Epithelial cell of proximal tubule (primary cell): Measurements from ENCODE around the gene TAC3. TPM values are rescaled to one million over a fixed set of nuclear protein-coding genes. Genes with fewer than 3 reads are reported as not detected.
"Not testable (repeated sequence)": the region's sequence is repeated elsewhere in the genome, so short reads cannot be mapped to it uniquely, and the experiment has no call there.

Experiments
- DNase-seq: peaks from one replicate; pipeline ENCODE4 v3.0.0-alpha.2; 2011; ENCODE audit warnings: low read depth
- H3K4me3 ChIP-seq: 2 replicates; pipeline ENCODE4 v1.5.1; 2011; ENCODE audit warnings: low read depth, mild to moderate bottlenecking, low read length
- total RNA-seq: library from RNA; depleted of rRNA; stranded (reverse); fragments of >200 nt; gene quantifications from 2 replicates; pipeline ENCODE4 v1.2.3, GENCODE V29; 2015
- TF ChIP-seq, protein P1 (sequence below): conservative IDR thresholded peaks from 2 replicates; pipeline ENCODE4 v1.5.1; 2012; ENCODE audit warnings: low read depth, mild to moderate bottlenecking, low read length

Gene TAC3
- total RNA-seq, 1 donor from 2014 or later = not detected

DNA sequence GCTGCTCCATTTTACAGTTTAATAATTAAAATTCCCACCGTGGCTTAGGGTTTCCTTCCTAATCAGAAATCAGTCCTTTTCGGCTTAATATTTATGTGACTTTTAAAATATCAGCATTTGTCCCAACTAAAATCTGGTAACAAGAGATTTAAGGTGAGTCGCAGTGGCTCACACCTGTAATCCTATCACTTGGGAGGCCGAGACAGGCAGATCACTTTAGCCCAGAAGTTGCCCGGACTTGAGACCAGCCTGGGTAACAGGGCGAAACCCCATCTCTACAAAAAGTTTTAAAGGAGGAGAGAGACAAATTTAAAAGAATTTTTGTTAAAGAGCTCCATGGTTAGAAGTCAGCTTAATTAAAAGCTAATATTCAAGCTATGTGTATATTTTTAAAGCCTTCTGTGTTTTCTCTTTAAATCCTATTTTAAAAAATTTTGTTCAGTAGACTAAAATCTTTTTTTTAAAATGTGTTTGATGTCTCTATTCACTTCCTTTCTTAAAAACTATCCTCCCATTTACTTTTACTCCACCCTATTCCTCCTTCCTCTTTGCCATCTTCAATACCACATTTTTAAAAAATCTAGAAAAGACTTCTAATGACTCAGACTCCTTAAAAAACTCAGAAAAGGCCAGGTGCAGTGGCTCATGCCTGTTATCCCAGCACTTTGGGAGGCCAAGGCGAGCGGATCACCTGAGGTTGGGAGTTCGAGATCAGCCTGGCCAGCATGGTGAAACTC is 3.8 kb upstream of the TAC3 start:
- DNase-seq = no peak
- TF ChIP-seq, protein P1, sequence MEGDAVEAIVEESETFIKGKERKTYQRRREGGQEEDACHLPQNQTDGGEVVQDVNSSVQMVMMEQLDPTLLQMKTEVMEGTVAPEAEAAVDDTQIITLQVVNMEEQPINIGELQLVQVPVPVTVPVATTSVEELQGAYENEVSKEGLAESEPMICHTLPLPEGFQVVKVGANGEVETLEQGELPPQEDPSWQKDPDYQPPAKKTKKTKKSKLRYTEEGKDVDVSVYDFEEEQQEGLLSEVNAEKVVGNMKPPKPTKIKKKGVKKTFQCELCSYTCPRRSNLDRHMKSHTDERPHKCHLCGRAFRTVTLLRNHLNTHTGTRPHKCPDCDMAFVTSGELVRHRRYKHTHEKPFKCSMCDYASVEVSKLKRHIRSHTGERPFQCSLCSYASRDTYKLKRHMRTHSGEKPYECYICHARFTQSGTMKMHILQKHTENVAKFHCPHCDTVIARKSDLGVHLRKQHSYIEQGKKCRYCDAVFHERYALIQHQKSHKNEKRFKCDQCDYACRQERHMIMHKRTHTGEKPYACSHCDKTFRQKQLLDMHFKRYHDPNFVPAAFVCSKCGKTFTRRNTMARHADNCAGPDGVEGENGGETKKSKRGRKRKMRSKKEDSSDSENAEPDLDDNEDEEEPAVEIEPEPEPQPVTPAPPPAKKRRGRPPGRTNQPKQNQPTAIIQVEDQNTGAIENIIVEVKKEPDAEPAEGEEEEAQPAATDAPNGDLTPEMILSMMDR = no peak
- H3K4me3 ChIP-seq = no peak overlapping the region

DNA sequence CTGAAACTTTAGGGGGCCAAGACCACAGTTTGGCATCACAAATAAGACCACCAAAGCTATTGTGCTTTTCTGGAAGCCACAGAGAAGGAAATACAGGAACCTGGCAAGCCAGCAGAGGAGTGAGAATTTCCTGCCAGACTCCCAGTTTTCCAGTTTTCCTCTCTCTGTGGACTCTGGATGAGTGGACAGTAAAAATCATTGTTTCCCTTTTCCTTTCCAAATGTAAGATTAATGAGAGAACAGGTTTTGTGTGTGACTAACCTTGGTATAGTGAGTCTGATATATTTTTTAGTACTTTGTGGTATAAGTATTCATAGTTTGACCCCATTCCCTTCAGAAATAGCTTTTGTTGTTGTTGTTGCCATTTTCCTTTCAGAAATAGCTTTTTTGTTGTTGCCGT is 2.6 kb upstream of the TAC3 start:
- TF ChIP-seq, protein P1 = no peak
- DNase-seq = no peak
- H3K4me3 ChIP-seq = no peak overlapping the region

DNA sequence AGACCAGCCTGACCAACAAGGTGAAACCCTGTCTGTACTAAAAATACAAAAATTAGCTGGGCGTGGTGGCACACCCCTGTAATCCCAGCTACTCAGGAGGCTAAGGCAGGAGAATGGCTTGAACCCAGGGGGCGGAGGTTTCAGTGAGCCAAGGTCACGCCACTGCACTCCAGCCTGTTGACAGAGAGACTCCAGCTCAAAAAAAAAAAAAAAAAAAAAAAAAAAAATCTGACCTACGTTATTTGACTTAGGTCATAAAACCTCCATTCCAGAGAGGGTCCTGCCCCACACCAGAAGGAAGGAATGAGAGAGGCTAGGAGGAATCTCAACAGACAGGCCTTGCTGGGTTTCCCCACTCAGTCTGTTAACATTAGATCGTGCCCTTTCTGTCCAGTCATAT is 2.0 kb upstream of the TAC3 start:
- DNase-seq, H3K4me3 ChIP-seq: not testable (repeated sequence)

DNA sequence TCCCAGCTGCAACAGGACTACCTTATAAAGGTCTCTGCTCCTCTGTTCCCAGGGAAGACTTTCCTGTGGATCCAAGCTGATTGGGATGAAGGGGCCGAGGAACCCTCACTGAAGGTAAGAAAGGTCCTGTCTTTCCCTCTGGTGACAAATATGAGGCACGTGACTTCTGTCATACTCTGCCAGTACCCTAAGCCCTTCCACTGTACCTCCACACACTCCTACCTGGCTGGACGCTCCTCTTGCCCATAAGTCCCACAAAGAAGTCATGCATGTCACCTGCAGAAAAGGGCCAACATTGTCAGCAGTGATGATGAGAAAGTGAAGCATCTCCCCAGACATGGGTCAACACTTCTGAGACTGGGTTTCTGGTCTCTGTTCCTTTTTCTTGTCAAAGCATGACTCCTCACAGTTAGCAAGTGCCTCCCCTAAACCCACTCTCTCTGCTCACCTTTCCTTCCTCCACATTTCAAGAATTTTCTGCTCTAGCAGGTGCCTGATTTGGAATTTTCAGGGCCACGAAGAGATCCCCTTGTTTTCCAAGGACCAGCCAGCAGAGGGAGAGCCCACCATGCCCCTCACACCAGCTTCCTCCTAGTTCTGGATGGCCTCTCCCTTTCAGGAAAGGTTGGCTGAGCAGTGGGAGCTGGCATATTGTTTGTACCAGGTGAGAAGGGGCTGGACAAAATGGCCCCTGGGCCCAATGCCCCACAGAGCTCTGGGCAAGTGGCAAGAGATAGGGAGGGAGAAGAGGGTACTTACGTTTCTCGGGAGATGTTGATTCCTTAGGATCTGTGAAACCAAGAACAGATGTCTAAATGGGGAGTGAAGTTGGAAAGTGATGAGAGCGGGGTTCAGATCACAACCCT is 3.5 kb downstream of the TAC3 start:
- no peak overlapping the region for H3K4me3 ChIP-seq
- TF ChIP-seq, protein P1 = no peak
- DNase-seq = no peak

DNA sequence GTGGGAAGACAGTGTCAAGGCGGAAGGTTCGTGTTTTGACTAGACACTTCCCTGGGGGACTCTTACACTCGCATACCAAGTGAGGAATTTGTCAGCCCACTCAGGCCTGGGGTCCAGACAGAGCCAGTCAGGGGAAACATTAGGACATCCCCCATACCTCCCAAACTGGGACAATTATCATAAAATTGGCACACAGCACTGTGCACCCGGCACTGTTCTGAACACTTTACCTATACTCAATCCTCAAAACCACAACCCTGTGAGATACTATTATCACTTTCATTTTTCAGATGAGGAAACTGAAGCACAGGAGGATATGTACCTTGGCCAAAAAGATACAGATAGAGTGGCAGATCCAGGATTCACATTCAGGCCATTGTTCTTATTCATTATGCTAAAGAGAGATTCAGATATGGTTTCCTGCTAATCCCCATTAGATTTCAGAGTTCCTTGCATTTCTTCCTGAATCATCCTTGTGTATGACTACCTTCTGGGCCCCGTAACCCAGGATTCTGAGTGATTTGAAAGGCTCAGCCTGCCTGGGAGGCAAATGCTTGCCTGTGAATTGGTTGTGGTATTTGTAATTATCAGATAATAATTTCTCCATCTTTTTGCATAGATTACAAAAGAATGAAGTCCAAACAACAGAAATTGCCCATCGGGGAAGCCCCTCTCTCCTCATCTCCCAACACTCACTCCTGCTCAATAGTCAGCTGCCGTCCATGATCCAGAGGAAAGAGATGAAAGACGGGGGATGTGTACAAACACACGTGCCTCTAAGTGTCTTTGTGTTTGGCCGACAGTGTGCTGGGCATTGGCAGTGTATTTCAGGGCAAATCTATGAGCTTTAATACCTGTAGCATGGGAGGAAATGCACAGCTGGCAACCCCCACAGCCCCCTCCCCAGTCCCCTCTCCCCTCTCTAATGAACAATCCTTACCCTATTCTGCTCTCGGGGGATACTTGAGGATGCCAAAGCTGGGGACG is 4.6 kb downstream of the TAC3 start:
- TF ChIP-seq, protein P1 = no peak
- no peak for DNase-seq
- no peak overlapping the region for H3K4me3 ChIP-seq

DNA sequence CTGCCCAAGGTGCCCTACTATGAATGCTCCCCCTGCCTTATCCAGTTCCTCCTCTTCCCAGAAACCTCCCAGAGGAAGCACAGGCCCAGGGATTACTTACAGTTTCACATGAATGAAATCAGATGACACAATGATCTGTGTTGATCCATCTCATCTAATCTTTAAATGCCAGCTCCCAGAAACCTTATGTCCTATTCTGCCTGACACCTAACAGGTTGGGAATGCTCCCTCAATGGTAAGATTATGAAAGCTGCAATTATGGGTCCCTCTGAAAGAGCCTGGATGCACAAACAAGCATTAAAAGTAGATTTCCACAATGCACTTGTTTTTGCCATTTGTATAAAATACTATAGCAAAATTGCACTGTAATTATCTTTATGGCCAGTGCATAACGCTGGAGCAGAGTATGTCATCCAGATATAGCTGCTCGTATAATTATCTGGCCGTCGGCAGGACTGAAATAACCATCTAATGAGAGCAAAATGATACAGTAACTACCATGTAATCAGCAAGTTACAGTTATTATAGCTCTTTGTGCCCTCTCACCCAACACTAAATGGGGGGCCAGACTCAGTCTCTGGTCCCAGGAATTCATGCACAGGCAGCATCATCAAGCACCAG is 5.6 kb downstream of the TAC3 start:
- TF ChIP-seq, protein P1 = no peak
- no peak overlapping the region for H3K4me3 ChIP-seq
- no peak for DNase-seq
